ENCODE results near the gene SLC38A4. TPM values are rescaled to one million over a fixed set of nuclear protein-coding genes. Genes with fewer than 3 reads are reported as not detected.

Gene SLC38A4
- total and polyA plus RNA-seq, 4 experiments from 2014 or later = not detected

- Mint-ChIP-seq H3K27me3 (peaks cover 5 to 7% of the 10 kb centered on the region in 2 donors), H3K9me3 (peaks cover 0 to 16% (median 6%) of the 10 kb centered on the region in 8 donors), H3K27ac (no peak overlapping the region), H3K36me3 (no peaks in the 10 kb centered on the region), H3K4me1 (no peaks in the 10 kb centered on the region), H3K4me3 (no peak overlapping the region)
- no peaks in the 10 kb centered on the region for H3K4me1 ChIP-seq (ENCODE audit: insufficient read depth, low read length)
- H3K27me3 ChIP-seq (ENCODE audit: insufficient read depth, low read length) = no peaks in the 10 kb centered on the region
- ChIA-PET POLR2A (ENCODE audit: partially characterized antibody) (no interaction called here), CTCF (ENCODE audit: partially characterized antibody) (no interaction called here)
- H3K27ac ChIP-seq (ENCODE audit: low read depth, low read length) = no peak overlapping the region
- no peaks in the 10 kb centered on the region for H3K36me3 ChIP-seq (ENCODE audit: insufficient read depth, low read length)
- DNase-seq = no peak
- no peaks in the 10 kb centered on the region for H3K9me3 ChIP-seq (ENCODE audit: control insufficient read depth in 1 of 2, low read length in 2 of 2)
- intact Hi-C loops (cut with micrococcal nuclease) = no loop called here
- no peak overlapping the region for H3K4me3 ChIP-seq (ENCODE audit: low read length in 2 of 2)
Observed at GRCh38 chr12:46764005-46764404, 61.8 kb downstream of the SLC38A4 start.

- ChIA-PET POLR2A (ENCODE audit: partially characterized antibody) (no interaction called here), CTCF (ENCODE audit: partially characterized antibody) (no interaction called here)
- Mint-ChIP-seq H3K27me3 (peaks cover 5% of the 10 kb centered on the region in 2 donors), H3K4me3 (no peak overlapping the region), H3K9me3 (peaks cover 0 to 24% (median 9%) of the 10 kb centered on the region in 8 donors), H3K27ac (no peak overlapping the region), H3K36me3 (no peaks in the 10 kb centered on the region), H3K4me1 (no peaks in the 10 kb centered on the region)
- Histone ChIP-seq H3K4me3 (ENCODE audit: low read length in 2 of 2) (no peak overlapping the region), H3K36me3 (ENCODE audit: insufficient read depth, low read length) (no peaks in the 10 kb centered on the region), H3K27ac (ENCODE audit: low read depth, low read length) (no peak overlapping the region), H3K27me3 (ENCODE audit: insufficient read depth, low read length) (no peaks in the 10 kb centered on the region), H3K4me1 (ENCODE audit: insufficient read depth, low read length) (no peaks in the 10 kb centered on the region), H3K9me3 (ENCODE audit: control insufficient read depth in 1 of 2, low read length in 2 of 2) (no peaks in the 10 kb centered on the region)
- no peak for DNase-seq
- intact Hi-C loops (cut with micrococcal nuclease) = no loop called here
Observed at GRCh38 chr12:46763230-46763629, 62.6 kb downstream of the SLC38A4 start.

- no peak for DNase-seq
- peaks cover 2 to 23% (median 12%) of the 10 kb centered on the region in 8 donors for H3K9me3 Mint-ChIP-seq
- H3K36me3 Mint-ChIP-seq = no peaks in the 10 kb centered on the region
- Histone ChIP-seq H3K4me1 (ENCODE audit: insufficient read depth, low read length) (peaks cover 12% of the 10 kb centered on the region), H3K27me3 (ENCODE audit: insufficient read depth, low read length) (no peaks in the 10 kb centered on the region), H3K4me3 (ENCODE audit: low read length in 2 of 2) (no peak overlapping the region), H3K36me3 (ENCODE audit: insufficient read depth, low read length) (no peaks in the 10 kb centered on the region), H3K27ac (ENCODE audit: low read depth, low read length) (no peak overlapping the region), H3K9me3 (ENCODE audit: control insufficient read depth in 1 of 2, low read length in 2 of 2) (no peaks in the 10 kb centered on the region)
- no peak overlapping the region for H3K4me3 Mint-ChIP-seq
- H3K27ac Mint-ChIP-seq = no peak overlapping the region
- intact Hi-C loops (cut with micrococcal nuclease) = no loop called here
- H3K27me3 Mint-ChIP-seq = peaks cover 0 to 1% of the 10 kb centered on the region in 2 donors
- ChIA-PET CTCF (ENCODE audit: partially characterized antibody) (no interaction called here), POLR2A (ENCODE audit: partially characterized antibody) (no interaction called here)
- peaks cover 11 to 23% (median 16%) of the 10 kb centered on the region in 4 donors for H3K4me1 Mint-ChIP-seq
Observed at GRCh38 chr12:46754550-46754949, 71.2 kb downstream of the SLC38A4 start.

- peaks cover 12% of the 10 kb centered on the region for H3K4me1 ChIP-seq (ENCODE audit: insufficient read depth, low read length)
- no peaks in the 10 kb centered on the region for H3K36me3 Mint-ChIP-seq
- H3K27me3 Mint-ChIP-seq = no peaks in the 10 kb centered on the region
- POLR2A ChIA-PET (ENCODE audit: partially characterized antibody) = no interaction called here
- intact Hi-C loops (cut with micrococcal nuclease) = no loop called here
- peak overlapping the region in 3 of 8 donors; percentile 0 to 57 (median 17) for H3K4me3 Mint-ChIP-seq
- H3K27me3 ChIP-seq (ENCODE audit: insufficient read depth, low read length) = no peaks in the 10 kb centered on the region
- H3K27ac Mint-ChIP-seq = peak overlapping the region in 2 of 7 donors; percentile 2 to 10
- H3K4me3 ChIP-seq (ENCODE audit: low read length in 2 of 2) = no peak overlapping the region
- peaks cover 2 to 21% (median 17%) of the 10 kb centered on the region in 8 donors for H3K9me3 Mint-ChIP-seq
- no peaks in the 10 kb centered on the region for H3K36me3 ChIP-seq (ENCODE audit: insufficient read depth, low read length)
- no peak overlapping the region for H3K27ac ChIP-seq (ENCODE audit: low read depth, low read length)
- DNase-seq = peak in 3 of 5 donors; percentile 1 to 13 (median 2)
- H3K9me3 ChIP-seq (ENCODE audit: control insufficient read depth in 1 of 2, low read length in 2 of 2) = no peaks in the 10 kb centered on the region
- CTCF ChIA-PET (ENCODE audit: partially characterized antibody) = no interaction called here
- peaks cover 11 to 23% (median 16%) of the 10 kb centered on the region in 4 donors for H3K4me1 Mint-ChIP-seq
Observed at GRCh38 chr12:46752396-46752795, 73.4 kb downstream of the SLC38A4 start.

GRCh38 chr12:46751173-46751572 lies 74.6 kb downstream of the SLC38A4 start:
- H3K9me3 ChIP-seq (ENCODE audit: control insufficient read depth in 1 of 2, low read length in 2 of 2) = no peaks in the 10 kb centered on the region
- H3K9me3 Mint-ChIP-seq = peaks cover 2 to 20% (median 14%) of the 10 kb centered on the region in 8 donors
- no peaks in the 10 kb centered on the region for H3K36me3 ChIP-seq (ENCODE audit: insufficient read depth, low read length)
- peak overlapping the region in 1 of 7 donors; percentile 80 for H3K27ac Mint-ChIP-seq
- H3K4me3 Mint-ChIP-seq = peak overlapping the region in 1 of 8 donors; percentile 34
- H3K36me3 Mint-ChIP-seq = no peaks in the 10 kb centered on the region
- H3K27me3 Mint-ChIP-seq = no peaks in the 10 kb centered on the region
- ChIA-PET POLR2A (ENCODE audit: partially characterized antibody) (no interaction called here), CTCF (ENCODE audit: partially characterized antibody) (no interaction called here)
- peaks cover 11 to 23% (median 16%) of the 10 kb centered on the region in 4 donors for H3K4me1 Mint-ChIP-seq
- peaks cover 12% of the 10 kb centered on the region for H3K4me1 ChIP-seq (ENCODE audit: insufficient read depth, low read length)
- DNase-seq = no peak
- H3K27me3 ChIP-seq (ENCODE audit: insufficient read depth, low read length) = no peaks in the 10 kb centered on the region
- H3K4me3 ChIP-seq (ENCODE audit: low read length in 2 of 2) = no peak overlapping the region
- H3K27ac ChIP-seq (ENCODE audit: low read depth, low read length) = no peak overlapping the region
- intact Hi-C loops (cut with micrococcal nuclease) = no loop called here

GRCh38 chr12:46749322-46749721 lies 76.5 kb downstream of the SLC38A4 start:
- Mint-ChIP-seq H3K27ac (no peak overlapping the region), H3K9me3 (peaks cover 2 to 35% (median 18%) of the 10 kb centered on the region in 8 donors), H3K4me3 (no peak overlapping the region), H3K4me1 (peaks cover 11 to 23% (median 16%) of the 10 kb centered on the region in 4 donors), H3K36me3 (no peaks in the 10 kb centered on the region), H3K27me3 (peaks cover 0 to 4% of the 10 kb centered on the region in 2 donors)
- no peaks in the 10 kb centered on the region for H3K36me3 ChIP-seq (ENCODE audit: insufficient read depth, low read length)
- no peaks in the 10 kb centered on the region for H3K27me3 ChIP-seq (ENCODE audit: insufficient read depth, low read length)
- H3K4me1 ChIP-seq (ENCODE audit: insufficient read depth, low read length) = peaks cover 12% of the 10 kb centered on the region
- ChIA-PET CTCF (ENCODE audit: partially characterized antibody) (no interaction called here), POLR2A (ENCODE audit: partially characterized antibody) (interaction anchor here (0.5 kb wide), 1 partner anchor 378 kb away, joined by 3 read pairs; no protein-coding TSS in a partner anchor)
- no peak overlapping the region for H3K27ac ChIP-seq (ENCODE audit: low read depth, low read length)
- DNase-seq = no peak
- intact Hi-C loops (cut with micrococcal nuclease) = no loop called here
- H3K4me3 ChIP-seq (ENCODE audit: low read length in 2 of 2) = no peak overlapping the region
- no peaks in the 10 kb centered on the region for H3K9me3 ChIP-seq (ENCODE audit: control insufficient read depth in 1 of 2, low read length in 2 of 2)

- H3K27ac ChIP-seq (ENCODE audit: low read depth, low read length) = no peak overlapping the region
- intact Hi-C loops (cut with micrococcal nuclease) = no loop called here
- Mint-ChIP-seq H3K36me3 (no peaks in the 10 kb centered on the region), H3K4me1 (no peaks in the 10 kb centered on the region), H3K4me3 (no peak overlapping the region), H3K27me3 (peaks cover 0 to 13% of the 10 kb centered on the region in 2 donors), H3K27ac (no peak overlapping the region), H3K9me3 (peaks cover 6 to 72% (median 40%) of the 10 kb centered on the region in 8 donors)
- ChIA-PET POLR2A (ENCODE audit: partially characterized antibody) (no interaction called here), CTCF (ENCODE audit: partially characterized antibody) (no interaction called here)
- no peaks in the 10 kb centered on the region for H3K9me3 ChIP-seq (ENCODE audit: control insufficient read depth in 1 of 2, low read length in 2 of 2)
- H3K4me3 ChIP-seq (ENCODE audit: low read length in 2 of 2) = no peak overlapping the region
- H3K4me1 ChIP-seq (ENCODE audit: insufficient read depth, low read length) = no peaks in the 10 kb centered on the region
- DNase-seq = no peak
- no peaks in the 10 kb centered on the region for H3K36me3 ChIP-seq (ENCODE audit: insufficient read depth, low read length)
- H3K27me3 ChIP-seq (ENCODE audit: insufficient read depth, low read length) = no peaks in the 10 kb centered on the region
Observed at GRCh38 chr12:46744283-46744682, 81.5 kb downstream of the SLC38A4 start.

- H3K4me3 ChIP-seq (ENCODE audit: low read length in 2 of 2) = no peak overlapping the region
- H3K27me3 Mint-ChIP-seq = peaks cover 0 to 14% of the 10 kb centered on the region in 2 donors
- POLR2A ChIA-PET (ENCODE audit: partially characterized antibody) = no interaction called here
- peaks cover 6 to 74% (median 41%) of the 10 kb centered on the region in 8 donors for H3K9me3 Mint-ChIP-seq
- H3K36me3 ChIP-seq (ENCODE audit: insufficient read depth, low read length) = no peaks in the 10 kb centered on the region
- peak overlapping the region in 1 of 7 donors; percentile 30 for H3K27ac Mint-ChIP-seq
- H3K27ac ChIP-seq (ENCODE audit: low read depth, low read length) = no peak overlapping the region
- CTCF ChIA-PET (ENCODE audit: partially characterized antibody) = no interaction called here
- intact Hi-C loops (cut with micrococcal nuclease) = no loop called here
- H3K4me3 Mint-ChIP-seq = no peak overlapping the region
- H3K36me3 Mint-ChIP-seq = no peaks in the 10 kb centered on the region
- no peaks in the 10 kb centered on the region for H3K9me3 ChIP-seq (ENCODE audit: control insufficient read depth in 1 of 2, low read length in 2 of 2)
- no peaks in the 10 kb centered on the region for H3K4me1 ChIP-seq (ENCODE audit: insufficient read depth, low read length)
- DNase-seq = no peak
- H3K27me3 ChIP-seq (ENCODE audit: insufficient read depth, low read length) = no peaks in the 10 kb centered on the region
- H3K4me1 Mint-ChIP-seq = no peaks in the 10 kb centered on the region
Observed at GRCh38 chr12:46743456-46743855, 82.3 kb downstream of the SLC38A4 start.
